ENCODE data around the gene SKIDA1.

SKIDA1 gene

DNA sequence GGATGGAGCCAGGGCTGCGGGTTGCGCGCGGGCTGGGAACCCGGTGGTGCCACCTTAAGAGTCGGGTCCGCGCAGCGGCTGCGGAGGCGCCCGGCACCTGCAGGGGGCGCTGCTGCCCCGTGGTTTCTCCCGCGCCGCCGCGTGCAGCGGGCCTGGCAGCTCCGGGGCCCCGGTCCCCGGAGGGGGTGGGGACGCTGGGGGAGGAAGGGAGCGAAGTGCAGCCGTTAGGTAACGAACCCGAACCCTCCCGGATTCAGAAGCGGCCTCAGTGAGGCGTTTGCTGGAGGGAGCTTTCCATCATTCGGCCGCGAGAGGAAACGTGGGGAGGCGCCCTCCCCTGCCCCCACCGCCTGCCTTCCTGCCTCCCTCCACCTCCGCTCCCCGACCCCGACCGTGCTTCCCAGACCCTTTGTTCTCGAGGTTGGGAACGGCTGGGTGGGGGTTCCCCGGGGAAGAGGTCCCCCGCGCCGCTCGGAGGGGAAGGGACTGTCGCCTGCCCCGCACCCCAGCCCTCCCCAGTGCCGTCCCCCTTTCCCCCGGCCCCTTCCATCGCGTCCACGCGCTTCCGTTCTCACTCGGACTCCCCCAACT is 29.6 kb downstream of the SKIDA1 start (continued):
- TF ChIP-seq, protein P1, sequence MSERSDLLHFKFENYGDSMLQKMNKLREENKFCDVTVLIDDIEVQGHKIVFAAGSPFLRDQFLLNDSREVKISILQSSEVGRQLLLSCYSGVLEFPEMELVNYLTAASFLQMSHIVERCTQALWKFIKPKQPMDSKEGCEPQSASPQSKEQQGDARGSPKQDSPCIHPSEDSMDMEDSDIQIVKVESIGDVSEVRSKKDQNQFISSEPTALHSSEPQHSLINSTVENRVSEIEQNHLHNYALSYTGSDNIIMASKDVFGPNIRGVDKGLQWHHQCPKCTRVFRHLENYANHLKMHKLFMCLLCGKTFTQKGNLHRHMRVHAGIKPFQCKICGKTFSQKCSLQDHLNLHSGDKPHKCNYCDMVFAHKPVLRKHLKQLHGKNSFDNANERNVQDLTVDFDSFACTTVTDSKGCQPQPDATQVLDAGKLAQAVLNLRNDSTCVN (tag by site-specific recombination; optimal IDR thresholded peaks at IDR 0.05) = peak; percentile 81
- no peak for TF ChIP-seq BCL6B (tag by site-specific recombination; IDR thresholded peaks at IDR 0.05)
- TF ChIP-seq ZNF114 (tag by site-specific recombination; IDR thresholded peaks at IDR 0.05) = no peak
- TF ChIP-seq ZFP37 (tag by site-specific recombination; IDR thresholded peaks at IDR 0.05) = peak; percentile 55; the same call in 1 of the 2 replicates
- TF ChIP-seq SP7 (tag by site-specific recombination; IDR thresholded peaks at IDR 0.05) = peak; percentile 68; the same call in 1 of the 2 replicates
- TF ChIP-seq ZNF776 (tag by site-specific recombination; IDR thresholded peaks at IDR 0.05; ENCODE audit: borderline replicate concordance) = no peak
- no peak for TF ChIP-seq ZNF426 (tag by site-specific recombination; IDR thresholded peaks at IDR 0.05)
- TF ChIP-seq PATZ1 (tag by site-specific recombination; IDR thresholded peaks at IDR 0.05) = peak; percentile 99
- no peak for TF ChIP-seq ZNF248 (tag by site-specific recombination; IDR thresholded peaks at IDR 0.05)
- no peak for TF ChIP-seq ZNF623 (tag by site-specific recombination; IDR thresholded peaks at IDR 0.05)
- TF ChIP-seq ZNF423 (tag by site-specific recombination; IDR thresholded peaks at IDR 0.05) = 0 out of 2 replicates have a peak, but pooled peaks have one; percentile 26
- peak; percentile 91 for TF ChIP-seq GLIS2 (tag by site-specific recombination; IDR thresholded peaks at IDR 0.05)
- TF ChIP-seq, protein P2, sequence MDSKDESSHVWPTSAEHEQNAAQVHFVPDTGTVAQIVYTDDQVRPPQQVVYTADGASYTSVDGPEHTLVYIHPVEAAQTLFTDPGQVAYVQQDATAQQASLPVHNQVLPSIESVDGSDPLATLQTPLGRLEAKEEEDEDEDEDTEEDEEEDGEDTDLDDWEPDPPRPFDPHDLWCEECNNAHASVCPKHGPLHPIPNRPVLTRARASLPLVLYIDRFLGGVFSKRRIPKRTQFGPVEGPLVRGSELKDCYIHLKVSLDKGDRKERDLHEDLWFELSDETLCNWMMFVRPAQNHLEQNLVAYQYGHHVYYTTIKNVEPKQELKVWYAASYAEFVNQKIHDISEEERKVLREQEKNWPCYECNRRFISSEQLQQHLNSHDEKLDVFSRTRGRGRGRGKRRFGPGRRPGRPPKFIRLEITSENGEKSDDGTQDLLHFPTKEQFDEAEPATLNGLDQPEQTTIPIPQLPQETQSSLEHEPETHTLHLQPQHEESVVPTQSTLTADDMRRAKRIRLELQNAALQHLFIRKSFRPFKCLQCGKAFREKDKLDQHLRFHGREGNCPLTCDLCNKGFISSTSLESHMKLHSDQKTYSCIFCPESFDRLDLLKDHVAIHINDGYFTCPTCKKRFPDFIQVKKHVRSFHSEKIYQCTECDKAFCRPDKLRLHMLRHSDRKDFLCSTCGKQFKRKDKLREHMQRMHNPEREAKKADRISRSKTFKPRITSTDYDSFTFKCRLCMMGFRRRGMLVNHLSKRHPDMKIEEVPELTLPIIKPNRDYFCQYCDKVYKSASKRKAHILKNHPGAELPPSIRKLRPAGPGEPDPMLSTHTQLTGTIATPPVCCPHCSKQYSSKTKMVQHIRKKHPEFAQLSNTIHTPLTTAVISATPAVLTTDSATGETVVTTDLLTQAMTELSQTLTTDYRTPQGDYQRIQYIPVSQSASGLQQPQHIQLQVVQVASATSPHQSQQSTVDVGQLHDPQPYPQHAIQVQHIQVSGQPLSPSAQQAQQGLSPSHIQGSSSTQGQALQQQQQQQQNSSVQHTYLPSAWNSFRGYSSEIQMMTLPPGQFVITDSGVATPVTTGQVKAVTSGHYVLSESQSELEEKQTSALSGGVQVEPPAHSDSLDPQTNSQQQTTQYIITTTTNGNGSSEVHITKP (tag by site-specific recombination; IDR thresholded peaks at IDR 0.05) = peak; percentile 70
- TF ChIP-seq, protein P3, sequence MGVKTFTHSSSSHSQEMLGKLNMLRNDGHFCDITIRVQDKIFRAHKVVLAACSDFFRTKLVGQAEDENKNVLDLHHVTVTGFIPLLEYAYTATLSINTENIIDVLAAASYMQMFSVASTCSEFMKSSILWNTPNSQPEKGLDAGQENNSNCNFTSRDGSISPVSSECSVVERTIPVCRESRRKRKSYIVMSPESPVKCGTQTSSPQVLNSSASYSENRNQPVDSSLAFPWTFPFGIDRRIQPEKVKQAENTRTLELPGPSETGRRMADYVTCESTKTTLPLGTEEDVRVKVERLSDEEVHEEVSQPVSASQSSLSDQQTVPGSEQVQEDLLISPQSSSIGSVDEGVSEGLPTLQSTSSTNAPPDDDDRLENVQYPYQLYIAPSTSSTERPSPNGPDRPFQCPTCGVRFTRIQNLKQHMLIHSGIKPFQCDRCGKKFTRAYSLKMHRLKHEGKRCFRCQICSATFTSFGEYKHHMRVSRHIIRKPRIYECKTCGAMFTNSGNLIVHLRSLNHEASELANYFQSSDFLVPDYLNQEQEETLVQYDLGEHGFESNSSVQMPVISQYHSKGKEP (tag by site-specific recombination; IDR thresholded peaks at IDR 0.05) = peak; percentile 79
- no peak for TF ChIP-seq ZNF175 (tag by site-specific recombination; IDR thresholded peaks at IDR 0.05)
- TF ChIP-seq ZBTB7A (tag by site-specific recombination; IDR thresholded peaks at IDR 0.05; ENCODE audit: low read depth) = peak; percentile 79; the same call in 1 of the 2 replicates
- TF ChIP-seq ZBTB21 (tag by site-specific recombination; IDR thresholded peaks at IDR 0.05) = 0 out of 2 replicates have a peak, but pooled peaks have one; percentile 12
- no peak for TF ChIP-seq ZFP3 (tag by site-specific recombination; IDR thresholded peaks at IDR 0.05; ENCODE audit: low read depth)
- TF ChIP-seq OVOL3 (tag by site-specific recombination; IDR thresholded peaks at IDR 0.05) = peak; percentile 67
- TF ChIP-seq ZNF398 (tag by site-specific recombination; IDR thresholded peaks at IDR 0.05) = peak; percentile 98
- no peak for TF ChIP-seq ZNF311 (tag by site-specific recombination; IDR thresholded peaks at IDR 0.05; ENCODE audit: borderline replicate concordance)
- no peak for TF ChIP-seq TRIM28 (IDR thresholded peaks at IDR 0.05; ENCODE audit: borderline replicate concordance, low read length)
- peak; percentile 51 for TF ChIP-seq KLF1 (tag by site-specific recombination; IDR thresholded peaks at IDR 0.05)
- TF ChIP-seq ZNF48 (tag by site-specific recombination; IDR thresholded peaks at IDR 0.05) = no peak
- TF ChIP-seq, protein P4, sequence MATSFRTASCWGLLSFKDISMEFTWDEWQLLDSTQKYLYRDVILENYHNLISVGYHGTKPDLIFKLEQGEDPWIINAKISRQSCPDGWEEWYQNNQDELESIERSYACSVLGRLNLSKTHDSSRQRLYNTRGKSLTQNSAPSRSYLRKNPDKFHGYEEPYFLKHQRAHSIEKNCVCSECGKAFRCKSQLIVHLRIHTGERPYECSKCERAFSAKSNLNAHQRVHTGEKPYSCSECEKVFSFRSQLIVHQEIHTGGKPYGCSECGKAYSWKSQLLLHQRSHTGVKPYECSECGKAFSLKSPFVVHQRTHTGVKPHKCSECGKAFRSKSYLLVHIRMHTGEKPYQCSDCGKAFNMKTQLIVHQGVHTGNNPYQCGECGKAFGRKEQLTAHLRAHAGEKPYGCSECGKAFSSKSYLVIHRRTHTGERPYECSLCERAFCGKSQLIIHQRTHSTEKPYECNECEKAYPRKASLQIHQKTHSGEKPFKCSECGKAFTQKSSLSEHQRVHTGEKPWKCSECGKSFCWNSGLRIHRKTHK (tag by site-specific recombination; IDR thresholded peaks at IDR 0.05) = no peak
- no peak for TF ChIP-seq ZNF223 (tag by site-specific recombination; IDR thresholded peaks at IDR 0.05)
- TF ChIP-seq ZNF341 (tag by site-specific recombination; IDR thresholded peaks at IDR 0.05; ENCODE audit: low read depth) = peak; percentile 88
